OCI-LY3 (cell line): Measurements from ENCODE around the gene PADI2.

Source experiments
- H2AFZ ChIP-seq: fragments of 200-600, 300-600 bp; shearing (Covaris generic); 2 replicates; pipeline ENCODE4 v1.6.0; 2014; ENCODE audit warnings: antibody characterized with exemption, low read depth, low read length
- H3K27ac ChIP-seq: fragments of 200-600, 300-600 bp; sonication (generic); 2 replicates; pipeline ENCODE4 v1.5.1; 2014; ENCODE audit warnings: mild to moderate bottlenecking, low read length, moderate library complexity, mixed read lengths
- H3K27me3 ChIP-seq: fragments of 200-600, 300-600 bp; sonication (generic); 2 replicates; pipeline ENCODE4 v1.6.1; 2014; ENCODE audit warnings: low read depth, low read length, mixed read lengths
- H3K36me3 ChIP-seq: fragments of 200-600, 300-600 bp; sonication (generic); replicated peaks from 2 replicates; pipeline ENCODE3; 2014; ENCODE audit warnings: low read depth, low read length, mixed read lengths
- H3K4me1 ChIP-seq: fragments of 300-600, 200-600 bp; sonication (generic); 2 replicates; pipeline ENCODE4 v1.6.1; 2014; ENCODE audit warnings: low read length, mixed read lengths
- H3K4me2 ChIP-seq: fragments of 200-600, 300-600 bp; sonication (generic); 2 replicates; pipeline ENCODE4 v1.6.1; 2014; ENCODE audit warnings: low read length, mixed read lengths
- H3K4me3 ChIP-seq: fragments of 300-600, 200-600 bp; sonication (generic); 2 replicates; pipeline ENCODE4 v1.5.1; 2014; ENCODE audit warnings: antibody characterized with exemption, mild to moderate bottlenecking, low read length, moderate library complexity
- H3K79me2 ChIP-seq: fragments of 300-600, 200-600 bp; shearing (Covaris generic); 2 replicates; pipeline ENCODE4 v1.6.1; 2014; ENCODE audit warnings: mild to moderate bottlenecking, low read length, mixed read lengths
- H3K9ac ChIP-seq: fragments of 300-600, 200-600 bp; shearing (Covaris generic); 2 replicates; pipeline ENCODE4 v1.6.0; 2014; ENCODE audit warnings: mild to moderate bottlenecking, low read length, moderate library complexity
- H3K9me3 ChIP-seq: fragments of 200-600, 300-600 bp; shearing (Covaris generic); 2 replicates; pipeline ENCODE4 v1.6.1; 2014; ENCODE audit warnings: low read length, mixed read lengths; ENCODE audit not compliant: insufficient read depth
- H4K20me1 ChIP-seq: fragments of 200-600, 300-600 bp; sonication (generic); 2 replicates; pipeline ENCODE4 v1.6.1; 2016; ENCODE audit warnings: low read length, mixed read lengths; ENCODE audit not compliant: insufficient read depth
- EZH2phosphoT487 ChIP-seq: fragments of 200-600 bp; shearing (Covaris generic); IDR thresholded peaks from 2 replicates; pipeline ENCODE4 v1.6.1; 2018; ENCODE audit warnings: antibody characterized with exemption, mixed run types, low read depth
- TF ChIP-seq, protein P1 (sequence below): fragments of 200-600, 300-600 bp; sonication (generic); IDR thresholded peaks from 2 replicates; pipeline ENCODE4 v1.5.1; 2014; ENCODE audit warnings: antibody characterized with exemption, low read length, low read depth

Gene PADI2

DNA sequence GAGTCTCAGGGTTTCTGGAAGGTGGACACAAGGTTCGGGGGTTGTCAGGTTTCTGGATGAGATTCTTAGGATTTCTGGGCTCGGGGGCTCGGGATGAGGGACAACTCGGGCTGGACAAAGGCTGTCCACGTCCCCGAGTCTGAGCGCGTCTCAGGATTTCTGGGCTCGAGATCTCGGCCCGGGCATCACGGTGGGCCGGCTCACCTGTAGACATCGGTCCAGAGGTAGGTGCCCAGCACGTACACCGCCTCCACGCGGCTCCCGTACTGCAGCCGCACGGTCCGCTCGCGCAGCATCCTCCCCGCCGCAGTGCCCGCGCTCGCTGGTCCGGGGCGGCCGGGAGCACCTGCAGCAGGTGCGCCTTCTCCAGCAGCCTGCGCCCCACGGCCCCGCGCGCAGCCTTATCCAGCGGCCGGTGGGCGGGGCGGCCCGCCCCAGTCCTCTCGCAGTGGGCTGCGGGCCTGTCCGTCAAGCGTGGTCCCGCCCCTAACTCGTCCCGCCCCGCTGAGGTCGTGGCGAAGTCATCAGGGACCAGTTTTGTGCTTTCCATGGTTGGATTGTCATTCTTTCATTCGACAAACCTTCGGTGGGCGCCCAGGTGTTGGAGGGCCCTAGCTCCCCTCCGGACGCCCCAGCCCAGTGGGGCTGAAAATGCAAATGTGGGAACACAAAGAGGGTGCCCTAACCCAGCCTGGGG is at the start of gene PADI2:
TSS of gene PADI2 (minus strand) at position 376 of the 697 bp plus-strand sequence. CDS start at position 296, 80 bp downstream.
- peak within 1 kb of the TSS; percentile 77 for H3K4me3 ChIP-seq
- no peak within 1 kb of the TSS for H3K27ac ChIP-seq
- peak within 1 kb of the TSS; percentile 57; the same call in 1 of the 2 replicates for H2AFZ ChIP-seq
- no peaks in the 10 kb centered on the region for H3K36me3 ChIP-seq
- no peaks in the 10 kb centered on the region for H3K79me2 ChIP-seq
- no peaks in the 10 kb centered on the region for H3K9me3 ChIP-seq
- H4K20me1 ChIP-seq: no peaks in the 10 kb centered on the region
- peak within 1 kb of the TSS; percentile 98 for H3K4me2 ChIP-seq
- H3K27me3 ChIP-seq: peaks cover 13% of the 10 kb centered on the region
- H3K4me1 ChIP-seq: peaks cover 17% of the 10 kb centered on the region
- TF ChIP-seq, protein P1, sequence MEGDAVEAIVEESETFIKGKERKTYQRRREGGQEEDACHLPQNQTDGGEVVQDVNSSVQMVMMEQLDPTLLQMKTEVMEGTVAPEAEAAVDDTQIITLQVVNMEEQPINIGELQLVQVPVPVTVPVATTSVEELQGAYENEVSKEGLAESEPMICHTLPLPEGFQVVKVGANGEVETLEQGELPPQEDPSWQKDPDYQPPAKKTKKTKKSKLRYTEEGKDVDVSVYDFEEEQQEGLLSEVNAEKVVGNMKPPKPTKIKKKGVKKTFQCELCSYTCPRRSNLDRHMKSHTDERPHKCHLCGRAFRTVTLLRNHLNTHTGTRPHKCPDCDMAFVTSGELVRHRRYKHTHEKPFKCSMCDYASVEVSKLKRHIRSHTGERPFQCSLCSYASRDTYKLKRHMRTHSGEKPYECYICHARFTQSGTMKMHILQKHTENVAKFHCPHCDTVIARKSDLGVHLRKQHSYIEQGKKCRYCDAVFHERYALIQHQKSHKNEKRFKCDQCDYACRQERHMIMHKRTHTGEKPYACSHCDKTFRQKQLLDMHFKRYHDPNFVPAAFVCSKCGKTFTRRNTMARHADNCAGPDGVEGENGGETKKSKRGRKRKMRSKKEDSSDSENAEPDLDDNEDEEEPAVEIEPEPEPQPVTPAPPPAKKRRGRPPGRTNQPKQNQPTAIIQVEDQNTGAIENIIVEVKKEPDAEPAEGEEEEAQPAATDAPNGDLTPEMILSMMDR: no peak
- TF ChIP-seq EZH2phosphoT487: no peak
- peak within 1 kb of the TSS; percentile 60 for H3K9ac ChIP-seq

DNA sequence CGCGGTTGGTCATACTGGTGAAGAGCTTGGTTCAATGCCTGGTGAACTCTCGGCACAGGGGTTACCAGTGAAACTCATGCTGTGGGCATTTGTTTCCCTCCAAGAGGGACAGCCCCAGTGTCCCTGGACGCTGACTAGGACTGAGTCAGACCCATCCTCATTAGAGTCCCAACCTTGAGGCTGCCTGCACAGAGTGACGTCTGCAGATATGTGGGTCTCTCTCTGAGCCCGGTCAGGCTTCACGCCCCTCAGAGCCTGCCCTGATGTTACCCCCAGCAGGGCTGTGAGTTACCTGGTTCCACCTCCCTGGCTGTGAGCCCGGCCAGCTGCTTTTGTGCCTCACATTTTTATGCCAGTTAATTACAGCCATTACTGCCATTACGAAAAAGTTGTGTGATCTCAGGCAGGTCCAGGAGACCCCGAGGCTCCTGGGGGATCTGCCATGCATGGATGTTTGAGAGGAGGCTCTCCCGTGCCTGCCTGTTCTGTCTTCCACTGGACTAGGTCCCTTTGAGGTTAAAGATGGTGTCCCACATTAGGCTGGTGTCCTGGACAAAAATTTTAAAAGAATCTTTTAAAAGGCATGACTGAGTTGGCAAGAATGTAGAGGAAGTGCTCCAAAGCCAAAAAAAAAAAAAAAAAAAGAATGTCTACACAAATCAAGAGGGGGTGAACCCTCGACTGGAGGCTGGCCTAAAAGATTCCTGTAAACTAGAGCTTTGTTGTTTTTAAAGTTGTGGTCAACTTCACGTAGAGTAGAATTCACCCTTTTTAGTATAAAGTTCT is 49.0 kb upstream of the PADI2 start:
- Histone ChIP-seq H3K9me3 (no peaks in the 10 kb centered on the region), H3K4me2 (no peak overlapping the region), H3K79me2 (no peaks in the 10 kb centered on the region), H3K9ac (no peak overlapping the region), H3K27me3 (no peaks in the 10 kb centered on the region), H3K4me1 (no peaks in the 10 kb centered on the region), H3K27ac (no peak overlapping the region), H3K36me3 (no peaks in the 10 kb centered on the region), H3K4me3 (no peak overlapping the region), H4K20me1 (no peaks in the 10 kb centered on the region), H2AFZ (no peak overlapping the region)
- no peak for TF ChIP-seq EZH2phosphoT487

DNA sequence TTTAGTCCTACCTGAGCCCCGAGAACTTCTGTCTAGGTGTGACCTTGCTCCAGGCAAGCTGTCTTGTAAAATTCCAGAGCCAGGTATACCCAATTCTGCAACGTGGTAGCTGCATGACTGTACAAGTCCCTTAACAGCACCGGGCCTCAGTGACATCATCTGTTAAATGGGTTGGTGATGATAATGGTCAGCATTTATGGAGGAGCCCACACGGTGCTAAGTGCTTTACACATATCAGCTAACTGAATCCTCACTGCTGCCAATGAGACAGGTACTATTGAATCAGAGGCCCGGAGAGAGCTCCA is 48.5 kb upstream of the PADI2 start:
- H2AFZ ChIP-seq: no peak overlapping the region
- H3K4me1 ChIP-seq: no peaks in the 10 kb centered on the region
- no peaks in the 10 kb centered on the region for H3K36me3 ChIP-seq
- no peak overlapping the region for H3K27ac ChIP-seq
- no peak overlapping the region for H3K4me3 ChIP-seq
- H3K4me2 ChIP-seq: no peak overlapping the region
- no peaks in the 10 kb centered on the region for H3K9me3 ChIP-seq
- H3K9ac ChIP-seq: no peak overlapping the region
- no peaks in the 10 kb centered on the region for H3K27me3 ChIP-seq
- H3K79me2 ChIP-seq: no peaks in the 10 kb centered on the region
- H4K20me1 ChIP-seq: no peaks in the 10 kb centered on the region
- TF ChIP-seq EZH2phosphoT487: no peak
- TF ChIP-seq, protein P1: no peak

DNA sequence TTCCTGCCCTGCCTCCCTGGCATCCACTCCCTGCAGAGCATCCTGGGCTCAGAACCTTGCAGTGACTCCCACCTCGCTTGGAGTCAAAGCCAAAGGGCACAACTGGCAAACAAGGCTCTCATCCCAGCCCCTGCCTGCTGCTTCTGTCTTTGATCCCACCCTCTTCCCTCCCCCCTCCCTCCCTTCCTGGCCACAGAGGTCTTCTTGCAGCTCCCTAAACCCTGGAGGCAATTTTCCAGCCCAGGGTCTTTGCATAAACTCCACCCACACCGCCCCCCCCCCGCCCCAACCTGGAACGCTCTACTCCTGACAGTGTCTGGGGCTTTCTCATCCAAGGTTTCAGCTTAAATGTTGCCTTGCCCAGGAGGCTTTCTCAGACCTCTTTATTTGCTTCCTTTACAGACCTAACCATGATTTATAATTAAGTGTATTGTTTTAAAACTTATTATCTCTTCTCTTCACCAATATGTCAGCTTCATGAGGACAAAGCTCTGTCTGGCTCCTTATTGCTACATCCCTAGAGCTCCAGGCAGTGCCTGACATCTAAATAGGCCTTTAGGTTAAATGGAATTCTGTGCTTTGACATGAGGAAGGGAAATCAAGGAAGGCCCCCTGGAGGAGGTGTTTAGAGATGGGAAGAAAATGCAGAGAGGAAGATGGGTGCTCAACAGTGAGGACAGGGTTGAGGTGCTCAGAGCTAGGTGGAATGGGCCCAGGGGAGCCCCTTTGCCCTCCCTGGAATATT is 48.0 kb upstream of the PADI2 start:
- Histone ChIP-seq H3K4me2 (no peak overlapping the region), H3K79me2 (no peaks in the 10 kb centered on the region), H3K4me3 (no peak overlapping the region), H3K9me3 (no peaks in the 10 kb centered on the region), H3K9ac (no peak overlapping the region), H3K27me3 (no peaks in the 10 kb centered on the region), H2AFZ (no peak overlapping the region), H3K36me3 (no peaks in the 10 kb centered on the region), H3K4me1 (no peaks in the 10 kb centered on the region), H4K20me1 (no peaks in the 10 kb centered on the region), H3K27ac (no peak overlapping the region)
- TF ChIP-seq, protein P1: no peak
- no peak for TF ChIP-seq EZH2phosphoT487
